Activated CD4-positive, alpha-beta T cell treated with anti-CD3 and anti-CD28 coated beads for 36 hours (primary cell): Measurements from ENCODE around the gene ITGB6. TPM values are rescaled to one million over a fixed set of nuclear protein-coding genes. Genes with fewer than 3 reads are reported as not detected.
"Not testable (repeated sequence)": the region's sequence is repeated elsewhere in the genome, so short reads cannot be mapped to it uniquely, and the experiment has no call there.

Experiments
- ATAC-seq: fragments of 200-7000 bp; cut with Tn5 transposase; one replicate; pipeline ENCODE4 v1.10.0; 2021; ENCODE audit warnings: mild to moderate bottlenecking, moderate library complexity
- CTCF ChIA-PET: fragments of 350-600 bp; sonication (Branson Sonifier 250); formaldehyde crosslinking; loops from one replicate; lab custom pipeline; 2021; ENCODE audit warnings: antibody characterized with exemption; lab: Charles Lee
- POLR2A ChIA-PET: fragments of 350-600 bp; sonication (Branson Sonifier 250); formaldehyde crosslinking; loops from one replicate; lab custom pipeline; 2021; ENCODE audit warnings: antibody characterized with exemption, inconsistent platforms; lab: Charles Lee
- DNase-seq: peaks from one replicate; pipeline ENCODE4 v3.0.0-alpha.2; 2020
- H3K27ac Mint-ChIP-seq: one replicate; pipeline ENCODE4 v1.8.0; 2021; ENCODE audit warnings: mixed read lengths
- H3K27me3 Mint-ChIP-seq: one replicate; pipeline ENCODE4 v1.8.0; 2021; ENCODE audit warnings: mixed read lengths
- H3K36me3 Mint-ChIP-seq: one replicate; pipeline ENCODE4 v1.8.0; 2021; ENCODE audit warnings: low read depth, mixed read lengths
- H3K4me1 Mint-ChIP-seq: one replicate; pipeline ENCODE4 v1.8.0; 2021; ENCODE audit warnings: mixed read lengths
- H3K4me3 Mint-ChIP-seq: one replicate; pipeline ENCODE4 v1.8.0; 2021; ENCODE audit warnings: mild to moderate bottlenecking, moderate library complexity, mixed read lengths
- H3K9me3 Mint-ChIP-seq: one replicate; pipeline ENCODE4 v1.8.0; 2021; ENCODE audit warnings: low read depth, mixed read lengths
- intact Hi-C, 2 experiments: fragments of 100-400 bp; cut with DNase I in 1 of 2; cut with micrococcal nuclease in 1 of 2; formaldehyde crosslinking; loops; one replicate each; pipeline versions ENCODE4 v1.14.2 to v1.15.1; 2022 to 2024; cut with DNase I, micrococcal nuclease
- total RNA-seq, 2 experiments: library from RNA; stranded (reverse); gene quantifications; one replicate each; pipeline ENCODE4 v1.2.3, GENCODE V29; 2021

The ITGB6 gene
- total RNA-seq, 2 experiments from 2014 or later = not detected

DNA sequence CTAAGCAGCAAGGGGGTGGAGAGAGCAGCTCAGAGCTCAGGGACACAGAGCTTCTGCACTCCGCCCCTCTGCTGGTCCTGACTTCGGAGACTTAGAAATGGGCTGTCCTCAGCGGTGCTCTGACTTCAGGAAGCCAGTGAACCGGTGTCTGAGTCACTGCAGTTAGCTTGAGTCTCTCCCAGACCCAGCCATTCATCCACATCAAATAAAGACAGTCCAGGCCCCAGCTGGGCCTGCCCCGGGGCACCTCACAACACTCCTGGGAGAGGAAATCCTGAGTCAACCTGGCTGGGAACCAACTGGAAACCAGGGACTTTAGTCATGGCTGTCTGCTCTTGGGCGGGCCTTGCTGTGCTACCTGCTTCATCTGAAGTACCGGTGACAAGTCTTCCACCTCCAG lies 5.4 kb upstream of the ITGB6 start:
- Mint-ChIP-seq H3K27ac (no peak overlapping the region), H3K27me3 (no peaks in the 10 kb centered on the region), H3K36me3 (no peaks in the 10 kb centered on the region), H3K4me1 (peaks cover 26% of the 10 kb centered on the region), H3K9me3 (no peaks in the 10 kb centered on the region), H3K4me3 (no peak overlapping the region)
- ATAC-seq (peak; percentile 63), DNase-seq (peak; percentile 26)
- intact Hi-C loops = no loop called here
- ChIA-PET POLR2A (interaction anchor here (0.6 kb wide), 1 partner anchor 462 kb away, joined by 3 read pairs; no protein-coding TSS in a partner anchor), CTCF (interaction anchor here (0.7 to 1.6 kb wide), 3 partner anchors 21 to 95 kb away, joined by 3 to 4 read pairs (median 3); no protein-coding TSS in a partner anchor)

- H3K4me1 Mint-ChIP-seq = peaks cover 14% of the 10 kb centered on the region
- H3K27me3 Mint-ChIP-seq = no peaks in the 10 kb centered on the region
- POLR2A ChIA-PET = no interaction called here
- ATAC-seq (no peak), DNase-seq (no peak)
- no peaks in the 10 kb centered on the region for H3K9me3 Mint-ChIP-seq
- CTCF ChIA-PET = no interaction called here
- H3K4me3 Mint-ChIP-seq = no peak overlapping the region
- intact Hi-C loops = no loop called here
- H3K36me3 Mint-ChIP-seq = no peaks in the 10 kb centered on the region
- no peak overlapping the region for H3K27ac Mint-ChIP-seq
Measured at GRCh38 chr2:160203422-160203821, 3.4 kb upstream of the ITGB6 start.

DNA sequence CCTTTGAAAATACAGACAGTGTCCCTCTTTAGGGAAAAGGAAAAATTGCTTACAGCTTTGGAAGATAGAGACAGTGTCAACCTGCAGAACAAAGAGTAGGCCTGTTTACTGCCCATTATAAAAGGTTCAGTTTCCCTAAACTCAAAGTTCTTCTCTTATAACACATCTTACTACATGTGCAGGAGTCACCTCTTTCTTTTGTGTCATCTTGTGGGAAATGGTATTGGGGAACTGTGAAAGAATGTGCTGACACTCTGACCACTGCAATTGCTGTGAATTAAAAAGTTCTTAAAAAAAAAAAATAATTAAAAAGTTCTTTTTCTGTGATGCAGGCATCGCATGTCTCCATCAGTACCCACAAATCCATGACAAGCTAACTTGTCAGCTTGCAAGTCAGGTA lies 2.9 kb upstream of the ITGB6 start:
- ChIA-PET CTCF (no interaction called here), POLR2A (no interaction called here)
- Mint-ChIP-seq H3K4me3 (no peak overlapping the region), H3K9me3 (no peaks in the 10 kb centered on the region), H3K36me3 (no peaks in the 10 kb centered on the region), H3K27me3 (no peaks in the 10 kb centered on the region), H3K4me1 (peaks cover 11% of the 10 kb centered on the region), H3K27ac (no peak overlapping the region)
- DNase-seq = no peak
- intact Hi-C loops = no loop called here
- ATAC-seq = no peak

- no peaks in the 10 kb centered on the region for H3K9me3 Mint-ChIP-seq
- no peaks in the 10 kb centered on the region for H3K36me3 Mint-ChIP-seq
- ChIA-PET CTCF (interaction anchor here (0.5 to 0.6 kb wide), 2 partner anchors 704 to 720 kb away, joined by 3 to 4 read pairs; no protein-coding TSS in a partner anchor), POLR2A (no interaction called here)
- no peaks in the 10 kb centered on the region for H3K27me3 Mint-ChIP-seq
- peaks cover 3% of the 10 kb centered on the region for H3K4me1 Mint-ChIP-seq
- intact Hi-C loops = no loop called here
- no peak for ATAC-seq
- no peak for DNase-seq
- H3K4me3 Mint-ChIP-seq = no peak overlapping the region
- H3K27ac Mint-ChIP-seq = no peak overlapping the region
Measured at GRCh38 chr2:160201849-160202539, 1.9 kb upstream of the ITGB6 start.

DNA sequence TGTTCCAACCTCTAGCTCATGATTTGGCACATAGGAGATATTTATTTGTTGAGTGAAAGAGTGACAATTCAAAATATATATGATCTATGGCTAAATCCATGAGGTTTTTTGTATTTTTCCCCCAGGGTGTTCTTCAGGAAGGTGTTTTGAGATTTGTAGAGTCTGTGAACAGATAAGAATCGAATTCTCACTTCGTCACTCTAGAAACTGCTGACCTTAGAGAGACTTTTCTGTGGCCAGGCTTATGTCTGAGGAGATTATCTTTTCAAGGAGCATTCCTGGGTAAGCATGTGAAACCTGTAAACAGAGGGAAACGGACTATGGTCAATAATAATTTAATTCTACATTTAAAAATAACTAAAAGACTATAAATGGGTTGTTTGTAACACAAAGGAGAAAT lies 849 bp upstream of the ITGB6 start:
- ChIA-PET CTCF (interaction anchor here (1.2 kb wide), 1 partner anchor 9 kb away, joined by 7 read pairs; no protein-coding TSS in a partner anchor), POLR2A (no interaction called here)
- no peak overlapping the region for H3K27ac Mint-ChIP-seq
- no peak overlapping the region for H3K4me3 Mint-ChIP-seq
- intact Hi-C loops = no loop called here
- no peak for ATAC-seq
- H3K4me1 Mint-ChIP-seq = no peaks in the 10 kb centered on the region
- no peak for DNase-seq
- no peaks in the 10 kb centered on the region for H3K27me3 Mint-ChIP-seq
- no peaks in the 10 kb centered on the region for H3K36me3 Mint-ChIP-seq
- no peaks in the 10 kb centered on the region for H3K9me3 Mint-ChIP-seq

GRCh38 chr2:160199053-160199452 lies 1.0 kb downstream of the ITGB6 start:
- no peaks in the 10 kb centered on the region for H3K27me3 Mint-ChIP-seq
- H3K9me3 Mint-ChIP-seq = no peaks in the 10 kb centered on the region
- intact Hi-C loops = no loop called here
- no peak for DNase-seq
- no peak for ATAC-seq
- CTCF ChIA-PET = no interaction called here
- H3K4me1 Mint-ChIP-seq = no peaks in the 10 kb centered on the region
- no peak overlapping the region for H3K27ac Mint-ChIP-seq
- no peaks in the 10 kb centered on the region for H3K36me3 Mint-ChIP-seq
- no peak overlapping the region for H3K4me3 Mint-ChIP-seq
- POLR2A ChIA-PET = no interaction called here

GRCh38 chr2:160197587-160197986 lies 2.5 kb downstream of the ITGB6 start:
- ATAC-seq (no peak), DNase-seq (no peak)
- no peak overlapping the region for H3K4me3 Mint-ChIP-seq
- no peaks in the 10 kb centered on the region for H3K9me3 Mint-ChIP-seq
- intact Hi-C loops = no loop called here
- H3K36me3 Mint-ChIP-seq = no peaks in the 10 kb centered on the region
- CTCF ChIA-PET = interaction anchor here (1.0 kb wide), 1 partner anchor 11 kb away, joined by 4 read pairs; no protein-coding TSS in a partner anchor
- H3K27ac Mint-ChIP-seq = no peak overlapping the region
- no peaks in the 10 kb centered on the region for H3K27me3 Mint-ChIP-seq
- peaks cover 2% of the 10 kb centered on the region for H3K4me1 Mint-ChIP-seq
- POLR2A ChIA-PET = no interaction called here

GRCh38 chr2:160194946-160195345 lies 5.1 kb downstream of the ITGB6 start:
- no peak for DNase-seq
- no peaks in the 10 kb centered on the region for H3K27me3 Mint-ChIP-seq
- ChIA-PET CTCF (interaction anchor here (0.9 to 2.1 kb wide), 3 partner anchors 14 to 869 kb away, joined by 3 to 11 read pairs (median 3); no protein-coding TSS in a partner anchor), POLR2A (no interaction called here)
- intact Hi-C loops = no loop called here
- peaks cover 6% of the 10 kb centered on the region for H3K4me1 Mint-ChIP-seq
- ATAC-seq = no peak
- no peaks in the 10 kb centered on the region for H3K36me3 Mint-ChIP-seq
- H3K4me3 Mint-ChIP-seq = no peak overlapping the region
- H3K9me3 Mint-ChIP-seq = no peaks in the 10 kb centered on the region
- H3K27ac Mint-ChIP-seq = no peak overlapping the region

- no peak for DNase-seq
- no peaks in the 10 kb centered on the region for H3K27me3 Mint-ChIP-seq
- no peaks in the 10 kb centered on the region for H3K36me3 Mint-ChIP-seq
- no peaks in the 10 kb centered on the region for H3K9me3 Mint-ChIP-seq
- no peak for ATAC-seq
- peaks cover 6% of the 10 kb centered on the region for H3K4me1 Mint-ChIP-seq
- intact Hi-C loops = no loop called here
- no peak overlapping the region for H3K27ac Mint-ChIP-seq
- no peak overlapping the region for H3K4me3 Mint-ChIP-seq
- ChIA-PET CTCF (interaction anchor here (0.8 to 2.1 kb wide), 4 partner anchors 14 to 870 kb away, joined by 3 to 11 read pairs (median 3); no protein-coding TSS in a partner anchor), POLR2A (no interaction called here)
Measured at GRCh38 chr2:160194351-160194750, 5.7 kb downstream of the ITGB6 start.

DNA sequence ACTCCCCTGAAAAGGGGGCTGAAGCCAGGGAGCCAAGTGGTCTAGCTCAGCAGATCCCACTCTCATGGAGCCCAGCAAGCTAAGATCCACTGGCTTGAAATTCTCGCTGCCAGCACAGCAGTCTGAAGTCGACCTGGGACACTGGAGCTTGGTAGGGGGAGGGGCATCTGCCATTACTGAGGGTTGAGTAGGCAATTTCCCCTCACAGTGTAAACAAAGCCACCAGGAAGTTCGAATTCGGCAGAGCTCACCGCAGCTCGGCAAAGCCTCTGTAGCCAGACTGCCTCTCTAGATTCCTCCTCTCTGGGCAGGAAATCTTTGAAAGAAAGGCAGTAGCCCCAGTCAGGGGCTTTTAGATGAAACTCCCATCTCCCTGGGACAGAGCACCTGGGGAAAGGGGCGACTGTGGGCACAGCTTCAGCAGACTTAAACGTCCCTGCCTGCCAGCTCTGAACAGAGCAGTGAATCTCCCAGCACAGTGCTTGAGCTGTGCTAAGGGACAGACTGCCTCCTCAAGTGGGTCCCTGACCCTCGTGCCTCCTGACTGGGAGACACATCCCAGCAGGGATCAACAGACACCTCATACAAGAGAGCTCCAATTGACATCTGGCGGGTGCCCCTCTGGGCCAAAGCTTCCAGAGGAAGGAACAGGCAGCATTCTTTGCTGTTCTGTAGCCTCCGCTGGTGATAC lies 18.8 kb downstream of the ITGB6 start:
- H3K27me3 Mint-ChIP-seq, ATAC-seq, H3K36me3 Mint-ChIP-seq, H3K9me3 Mint-ChIP-seq, intact Hi-C loops, POLR2A ChIA-PET: not testable (repeated sequence)
- Mint-ChIP-seq H3K4me1 (peaks cover 16% of the 10 kb centered on the region), H3K4me3 (peak overlapping the region; percentile 7), H3K27ac (peak overlapping the region; percentile 79)
- peak; percentile 50 for DNase-seq
- CTCF ChIA-PET = interaction anchor here (0.8 to 1.3 kb wide), 3 partner anchors 11 to 96 kb away, joined by 3 to 4 read pairs (median 4); no protein-coding TSS in a partner anchor

GRCh38 chr2:160180690-160181089 lies 19.4 kb downstream of the ITGB6 start:
- H3K27me3 Mint-ChIP-seq, ATAC-seq, H3K36me3 Mint-ChIP-seq, H3K4me3 Mint-ChIP-seq, DNase-seq, POLR2A ChIA-PET, intact Hi-C loops, H3K9me3 Mint-ChIP-seq, H3K27ac Mint-ChIP-seq: not testable (repeated sequence)
- CTCF ChIA-PET = interaction anchor here (0.5 to 1.4 kb wide), 6 partner anchors 10 to 585 kb away, joined by 3 to 4 read pairs (median 4); no protein-coding TSS in a partner anchor
- peaks cover 16% of the 10 kb centered on the region for H3K4me1 Mint-ChIP-seq
